ENCODE data around the gene FGF22. TPM values are rescaled to one million over a fixed set of nuclear protein-coding genes. Genes with fewer than 3 reads are reported as not detected.

The FGF22 gene
- total and polyA plus RNA-seq, 2 of the 13 experiments (the other 11 are each of a cell fraction or from before 2014, with no cell fraction given) = 0.24 TPM; not detected in 1

DNA sequence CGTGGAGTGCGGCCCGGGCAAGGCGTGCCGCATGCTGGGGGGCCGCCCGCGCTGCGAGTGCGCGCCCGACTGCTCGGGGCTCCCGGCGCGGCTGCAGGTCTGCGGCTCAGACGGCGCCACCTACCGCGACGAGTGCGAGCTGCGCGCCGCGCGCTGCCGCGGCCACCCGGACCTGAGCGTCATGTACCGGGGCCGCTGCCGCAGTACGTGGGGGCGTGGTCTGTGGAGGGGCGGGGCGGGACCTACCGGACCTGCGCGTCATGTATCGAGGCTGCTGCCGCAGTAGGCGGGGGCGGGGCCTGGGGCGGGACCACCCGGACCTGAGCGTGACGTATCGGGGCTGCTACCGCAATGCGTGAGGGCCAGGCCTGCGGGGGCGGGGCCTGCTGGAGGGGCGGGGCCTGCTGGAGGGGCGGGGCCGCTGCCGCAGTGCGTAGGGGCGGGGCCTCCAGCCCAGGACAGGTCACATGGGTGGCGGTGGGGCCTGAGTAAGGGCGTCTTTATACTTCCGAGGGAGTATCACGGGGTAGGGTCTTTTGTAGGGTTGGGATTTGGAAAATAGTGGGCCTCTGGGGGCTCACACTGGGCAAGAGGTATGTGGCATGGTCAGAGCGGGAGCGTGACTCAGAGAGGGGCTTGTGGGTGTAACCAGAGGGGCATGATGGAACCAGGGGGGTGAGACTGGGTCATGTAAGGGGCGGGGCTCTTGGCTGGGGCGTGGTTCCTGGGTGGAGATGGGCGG, 40.8 kb downstream of the FGF22 start (continued):
- TF ChIP-seq SNAPC2 (CRISPR knock-in tag; IDR thresholded peaks at IDR 0.05) (no peak), CHCHD3 (CRISPR knock-in tag; IDR thresholded peaks at IDR 0.05) (no peak), CENPX (CRISPR knock-in tag; IDR thresholded peaks at IDR 0.05) (no peak), NAIF1 (CRISPR knock-in tag; IDR thresholded peaks at IDR 0.05; ENCODE audit: borderline replicate concordance) (no peak), ZNF781 (CRISPR knock-in tag; IDR thresholded peaks at IDR 0.05; ENCODE audit: borderline replicate concordance, not compliant biosample characterization) (no peak), GABPB1 (CRISPR knock-in tag; IDR thresholded peaks at IDR 0.05) (no peak; the same call in 1 of the 2 replicates), NFE2 (CRISPR knock-in tag; IDR thresholded peaks at IDR 0.05) (no peak), STAG1 (CRISPR knock-in tag; IDR thresholded peaks at IDR 0.05) (peak; percentile 28), ELF4 (CRISPR knock-in tag; IDR thresholded peaks at IDR 0.05; ENCODE audit: borderline replicate concordance) (no peak), ATRX (CRISPR knock-in tag; IDR thresholded peaks at IDR 0.05; ENCODE audit: borderline replicate concordance) (no peak), ZMAT3 (CRISPR knock-in tag; conservative IDR thresholded peaks at IDR 0.05) (no peak), TARDBP (CRISPR knock-in tag; IDR thresholded peaks at IDR 0.05) (no peak), ZNF263 (CRISPR knock-in tag; IDR thresholded peaks at IDR 0.05) (no peak), ZNF788 (CRISPR knock-in tag; IDR thresholded peaks at IDR 0.05; ENCODE audit: borderline replicate concordance) (no peak), ZNF354B (CRISPR knock-in tag; IDR thresholded peaks at IDR 0.05) (no peak), SNAI1 (CRISPR knock-in tag; IDR thresholded peaks at IDR 0.05; ENCODE audit: borderline replicate concordance) (no peak), RFXANK (CRISPR knock-in tag; IDR thresholded peaks at IDR 0.05) (no peak), ZNF605 (CRISPR knock-in tag; IDR thresholded peaks at IDR 0.05) (0 out of 2 replicates have a peak, but pooled peaks have one; percentile 40), ZNF331 (CRISPR knock-in tag; IDR thresholded peaks at IDR 0.05) (peak; percentile 43; the same call in 1 of the 2 replicates), RAD51 (IDR thresholded peaks at IDR 0.05; ENCODE audit: borderline replicate concordance) (peak; percentile 57; the same call in 1 of the 2 replicates), HIVEP1 (CRISPR knock-in tag; IDR thresholded peaks at IDR 0.05) (no peak)
- TF ChIP-seq, protein P1, sequence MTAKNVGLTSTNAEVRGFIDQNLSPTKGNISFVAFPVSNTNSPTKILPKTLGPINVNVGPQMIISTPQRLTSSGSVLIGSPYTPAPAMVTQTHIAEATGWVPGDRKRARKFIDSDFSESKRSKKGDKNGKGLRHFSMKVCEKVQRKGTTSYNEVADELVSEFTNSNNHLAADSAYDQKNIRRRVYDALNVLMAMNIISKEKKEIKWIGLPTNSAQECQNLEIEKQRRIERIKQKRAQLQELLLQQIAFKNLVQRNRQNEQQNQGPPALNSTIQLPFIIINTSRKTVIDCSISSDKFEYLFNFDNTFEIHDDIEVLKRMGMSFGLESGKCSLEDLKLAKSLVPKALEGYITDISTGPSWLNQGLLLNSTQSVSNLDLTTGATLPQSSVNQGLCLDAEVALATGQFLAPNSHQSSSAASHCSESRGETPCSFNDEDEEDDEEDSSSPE (CRISPR knock-in tag; IDR thresholded peaks at IDR 0.05) = no peak; the same call in 1 of the 2 replicates
- TF ChIP-seq, protein P2, sequence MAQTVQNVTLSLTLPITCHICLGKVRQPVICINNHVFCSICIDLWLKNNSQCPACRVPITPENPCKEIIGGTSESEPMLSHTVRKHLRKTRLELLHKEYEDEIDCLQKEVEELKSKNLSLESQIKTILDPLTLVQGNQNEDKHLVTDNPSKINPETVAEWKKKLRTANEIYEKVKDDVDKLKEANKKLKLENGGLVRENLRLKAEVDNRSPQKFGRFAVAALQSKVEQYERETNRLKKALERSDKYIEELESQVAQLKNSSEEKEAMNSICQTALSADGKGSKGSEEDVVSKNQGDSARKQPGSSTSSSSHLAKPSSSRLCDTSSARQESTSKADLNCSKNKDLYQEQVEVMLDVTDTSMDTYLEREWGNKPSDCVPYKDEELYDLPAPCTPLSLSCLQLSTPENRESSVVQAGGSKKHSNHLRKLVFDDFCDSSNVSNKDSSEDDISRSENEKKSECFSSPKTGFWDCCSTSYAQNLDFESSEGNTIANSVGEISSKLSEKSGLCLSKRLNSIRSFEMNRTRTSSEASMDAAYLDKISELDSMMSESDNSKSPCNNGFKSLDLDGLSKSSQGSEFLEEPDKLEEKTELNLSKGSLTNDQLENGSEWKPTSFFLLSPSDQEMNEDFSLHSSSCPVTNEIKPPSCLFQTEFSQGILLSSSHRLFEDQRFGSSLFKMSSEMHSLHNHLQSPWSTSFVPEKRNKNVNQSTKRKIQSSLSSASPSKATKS (CRISPR knock-in tag; IDR thresholded peaks at IDR 0.05) = no peak
- TF ChIP-seq, protein P3, sequence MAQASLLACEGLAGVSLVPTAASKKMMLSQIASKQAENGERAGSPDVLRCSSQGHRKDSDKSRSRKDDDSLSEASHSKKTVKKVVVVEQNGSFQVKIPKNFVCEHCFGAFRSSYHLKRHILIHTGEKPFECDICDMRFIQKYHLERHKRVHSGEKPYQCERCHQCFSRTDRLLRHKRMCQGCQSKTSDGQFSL (CRISPR knock-in tag; IDR thresholded peaks at IDR 0.05) = no peak
- TF ChIP-seq, protein P4, sequence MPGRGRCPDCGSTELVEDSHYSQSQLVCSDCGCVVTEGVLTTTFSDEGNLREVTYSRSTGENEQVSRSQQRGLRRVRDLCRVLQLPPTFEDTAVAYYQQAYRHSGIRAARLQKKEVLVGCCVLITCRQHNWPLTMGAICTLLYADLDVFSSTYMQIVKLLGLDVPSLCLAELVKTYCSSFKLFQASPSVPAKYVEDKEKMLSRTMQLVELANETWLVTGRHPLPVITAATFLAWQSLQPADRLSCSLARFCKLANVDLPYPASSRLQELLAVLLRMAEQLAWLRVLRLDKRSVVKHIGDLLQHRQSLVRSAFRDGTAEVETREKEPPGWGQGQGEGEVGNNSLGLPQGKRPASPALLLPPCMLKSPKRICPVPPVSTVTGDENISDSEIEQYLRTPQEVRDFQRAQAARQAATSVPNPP (CRISPR knock-in tag; IDR thresholded peaks at IDR 0.05) = no peak; the same call in 1 of the 2 replicates
- TF ChIP-seq, protein P5, sequence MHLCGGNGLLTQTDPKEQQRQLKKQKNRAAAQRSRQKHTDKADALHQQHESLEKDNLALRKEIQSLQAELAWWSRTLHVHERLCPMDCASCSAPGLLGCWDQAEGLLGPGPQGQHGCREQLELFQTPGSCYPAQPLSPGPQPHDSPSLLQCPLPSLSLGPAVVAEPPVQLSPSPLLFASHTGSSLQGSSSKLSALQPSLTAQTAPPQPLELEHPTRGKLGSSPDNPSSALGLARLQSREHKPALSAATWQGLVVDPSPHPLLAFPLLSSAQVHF (CRISPR knock-in tag; IDR thresholded peaks at IDR 0.05) = no peak
